Stimulated activated CD4-positive, alpha-beta T cell treated with anti-CD3 and anti-CD28 coated beads, Interleukin-12 subunit alpha, Interleukin-12 subunit beta, amount 100 ng/mL, for 48 hours (primary cell): ENCODE results near the gene ASAP2.

ENCODE experiments used
- DNase-seq, 3 donors: peaks; one replicate each; pipeline ENCODE4 v3.0.0-alpha.2; 2020; ENCODE audit warnings: low read depth in 2 of 3, low spot score in 1 of 3

Gene ASAP2

GRCh38 chr2:9291866-9292265 lies 85.3 kb downstream of the ASAP2 start:
- DNase-seq, result no peak

DNA sequence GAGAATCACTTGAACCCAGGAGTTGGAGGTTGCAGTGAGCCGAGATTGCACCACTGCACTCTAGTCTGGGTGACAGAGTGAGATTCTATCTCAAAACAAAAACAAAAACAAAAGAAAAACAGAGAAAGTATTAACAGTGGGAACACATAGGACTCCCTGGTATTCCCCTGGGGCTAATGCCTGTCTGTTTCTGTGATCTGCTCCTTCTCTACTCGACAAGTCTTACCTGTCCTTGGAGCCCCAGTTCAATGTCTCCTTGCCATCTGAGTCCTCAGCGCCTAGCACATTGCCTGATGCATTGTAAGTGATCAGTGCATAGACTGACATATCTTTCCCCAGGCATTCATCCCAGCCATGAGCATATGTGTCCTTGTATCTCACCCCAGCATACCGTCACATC lies 85.8 kb downstream of the ASAP2 start:
- DNase-seq, result no peak

DNA sequence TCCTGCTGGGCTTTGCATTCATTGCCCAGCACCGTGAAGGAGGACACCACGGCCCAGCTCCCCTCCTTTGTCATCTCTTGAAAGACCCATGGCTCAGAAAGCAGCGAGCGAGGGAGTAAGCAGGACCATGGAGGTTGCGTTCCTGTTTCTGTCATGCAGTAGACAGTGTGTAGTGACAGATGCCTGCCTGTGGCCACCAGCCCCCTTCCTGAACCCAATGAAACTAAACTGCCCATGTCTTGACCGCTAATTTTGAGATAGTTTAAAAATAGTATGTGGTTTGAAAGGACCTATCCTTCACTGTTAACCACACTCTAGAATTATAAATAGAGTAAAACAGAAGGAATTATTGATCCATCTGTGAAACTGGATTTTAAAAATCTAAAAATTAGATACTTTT lies 88.2 kb downstream of the ASAP2 start:
- no peak for DNase-seq

- DNase-seq, result no peak
Observed at GRCh38 chr2:9296559-9296958, 89.9 kb downstream of the ASAP2 start.

DNA sequence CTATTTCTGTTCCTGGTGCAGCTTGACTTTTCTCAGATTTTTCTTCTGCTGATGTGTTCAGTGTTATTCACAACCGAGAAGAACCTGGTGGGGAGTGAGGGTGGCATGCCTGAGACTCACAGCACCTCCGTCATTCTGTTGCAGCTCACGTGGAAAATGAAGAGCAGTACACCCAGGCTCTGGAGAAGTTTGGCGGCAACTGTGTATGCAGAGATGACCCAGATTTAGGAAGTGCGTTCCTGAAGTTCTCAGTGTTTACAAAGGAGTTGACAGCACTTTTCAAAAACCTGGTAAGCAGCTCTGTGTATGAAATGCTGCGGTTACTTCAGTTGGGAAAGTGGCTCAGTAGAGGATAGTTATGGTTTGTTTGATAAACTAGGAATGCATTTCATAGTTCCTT lies 90.5 kb downstream of the ASAP2 start:
- no peak for DNase-seq

- DNase-seq, result no peak
Observed at GRCh38 chr2:9297807-9298206, 91.2 kb downstream of the ASAP2 start.

DNA sequence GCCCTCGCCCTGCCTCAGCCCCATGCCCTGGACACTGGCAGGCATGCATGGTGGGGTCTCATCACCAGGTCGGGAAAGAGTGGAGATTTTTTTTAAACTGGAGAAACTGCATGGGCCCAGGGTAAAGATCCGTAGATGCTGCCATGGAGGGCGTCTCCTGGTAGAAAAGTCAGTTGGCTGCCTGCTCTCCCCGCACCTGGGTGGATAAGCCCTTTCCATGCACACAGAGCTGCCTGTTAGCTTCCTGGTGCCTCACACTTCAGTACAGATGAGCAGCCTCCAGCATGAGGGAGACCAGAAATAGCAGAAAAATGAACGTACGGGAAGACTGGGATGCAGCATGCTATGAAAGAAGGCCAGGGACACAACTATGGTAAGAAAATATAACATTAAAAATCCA lies 92.0 kb downstream of the ASAP2 start:
- no peak for DNase-seq

- DNase-seq, result no peak
Observed at GRCh38 chr2:9299161-9300100, 92.8 kb downstream of the ASAP2 start.

DNA sequence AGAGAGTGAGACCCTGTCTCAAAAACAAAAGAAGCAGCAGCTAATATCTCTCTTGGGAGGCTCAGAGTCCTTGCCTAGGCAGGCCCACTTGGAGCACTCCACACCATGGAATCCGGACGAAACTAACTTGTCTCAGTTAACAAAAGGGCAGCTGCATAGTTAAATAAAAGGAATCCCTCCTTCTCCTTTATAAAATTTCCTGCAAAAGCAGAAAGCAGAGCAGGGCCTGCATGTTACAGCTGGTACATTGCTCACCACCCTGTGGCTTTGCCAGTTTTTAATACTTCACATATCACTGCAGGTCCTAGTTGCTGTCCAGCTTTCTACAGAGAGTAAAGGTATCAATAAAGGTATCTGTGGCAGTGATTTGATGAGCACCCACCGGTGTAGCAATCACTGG lies 93.6 kb downstream of the ASAP2 start:
- no peak for DNase-seq

DNA sequence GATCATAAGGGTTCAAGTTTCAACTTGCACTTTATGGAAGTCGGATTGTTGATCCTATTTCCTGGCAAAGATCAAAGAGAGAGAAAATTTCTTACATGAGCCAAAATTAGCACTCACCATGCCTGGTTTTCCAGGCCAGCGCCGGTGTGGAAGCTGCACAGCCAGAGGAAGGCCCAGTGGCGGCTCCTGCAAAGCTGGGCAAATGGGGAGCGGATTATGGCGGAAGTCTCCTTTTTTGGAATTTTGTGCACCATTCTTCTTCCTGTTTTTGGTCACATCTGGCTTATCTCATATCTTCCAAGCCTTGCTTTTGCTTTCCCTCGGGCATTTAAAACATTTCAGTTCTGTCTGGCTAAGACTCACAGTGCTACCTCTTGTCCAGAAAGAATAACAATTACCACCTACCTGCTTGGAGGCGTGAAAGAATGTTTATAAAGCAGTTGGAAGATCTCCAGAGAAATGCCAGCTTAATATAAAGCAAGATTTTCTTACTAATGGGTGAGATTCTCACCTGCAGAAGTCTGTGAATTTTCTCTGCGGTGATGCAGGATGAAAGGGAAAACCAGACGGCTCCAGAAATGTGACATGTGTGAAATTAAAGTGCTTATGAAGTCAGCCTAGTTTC lies 94.3 kb downstream of the ASAP2 start:
- DNase-seq, result no peak

- DNase-seq, result no peak
Observed at GRCh38 chr2:9302755-9303154, 96.1 kb downstream of the ASAP2 start.

DNA sequence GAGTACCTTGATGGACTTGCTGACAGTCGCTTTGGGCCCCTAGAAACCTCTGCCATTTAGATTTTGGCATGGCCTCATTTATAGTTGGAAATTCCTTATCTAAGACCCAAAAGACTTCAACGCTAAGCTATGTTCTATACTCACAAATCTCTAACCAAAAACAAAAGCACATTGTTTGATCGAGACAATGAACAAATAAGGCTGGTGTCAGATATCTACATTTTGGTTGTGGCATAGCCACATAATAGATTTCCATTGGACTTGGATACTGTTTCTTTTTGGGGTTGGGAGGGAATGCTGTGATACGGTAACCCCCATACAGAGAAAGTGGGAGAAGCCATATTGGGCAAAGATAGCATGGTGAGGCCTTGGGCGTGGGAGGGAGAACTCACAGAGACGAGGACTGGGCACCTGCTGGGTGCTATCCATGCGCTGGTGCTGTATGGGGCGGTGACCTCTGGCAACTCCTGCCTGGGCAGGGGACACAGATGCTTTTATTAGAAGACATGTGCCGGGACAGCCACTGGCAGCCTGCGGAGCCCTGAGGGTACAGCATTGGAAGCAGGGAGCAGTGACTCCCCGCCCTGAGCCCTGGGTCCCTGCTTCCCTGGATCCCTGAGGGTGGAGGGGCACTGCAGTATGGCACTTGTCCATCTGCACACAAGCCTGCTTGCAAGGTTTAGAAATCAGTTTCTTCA lies 97.1 kb downstream of the ASAP2 start:
- DNase-seq, result no peak

- DNase-seq, result no peak
Observed at GRCh38 chr2:9306911-9307310, 100.3 kb downstream of the ASAP2 start.

DNA sequence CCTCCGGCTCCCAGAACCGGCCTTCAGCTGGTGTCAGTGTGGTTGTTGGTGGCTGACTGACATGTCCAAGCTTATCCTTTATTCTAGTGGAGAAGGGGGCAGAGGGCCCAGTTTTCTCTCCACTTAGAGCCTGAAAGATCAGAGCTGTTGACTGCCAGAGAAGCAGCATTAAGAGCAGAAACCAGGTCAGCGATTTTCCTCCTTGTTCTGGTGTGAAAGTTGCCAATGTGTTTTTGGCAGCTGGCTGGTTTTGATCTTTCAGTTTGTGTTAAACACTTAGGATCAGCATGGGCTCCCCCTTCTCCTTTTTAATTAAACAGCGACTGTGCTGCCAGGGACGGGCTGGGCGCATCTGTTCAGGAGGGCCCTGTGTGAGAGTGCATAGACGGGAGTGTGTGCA lies 100.9 kb downstream of the ASAP2 start:
- no peak for DNase-seq

DNA sequence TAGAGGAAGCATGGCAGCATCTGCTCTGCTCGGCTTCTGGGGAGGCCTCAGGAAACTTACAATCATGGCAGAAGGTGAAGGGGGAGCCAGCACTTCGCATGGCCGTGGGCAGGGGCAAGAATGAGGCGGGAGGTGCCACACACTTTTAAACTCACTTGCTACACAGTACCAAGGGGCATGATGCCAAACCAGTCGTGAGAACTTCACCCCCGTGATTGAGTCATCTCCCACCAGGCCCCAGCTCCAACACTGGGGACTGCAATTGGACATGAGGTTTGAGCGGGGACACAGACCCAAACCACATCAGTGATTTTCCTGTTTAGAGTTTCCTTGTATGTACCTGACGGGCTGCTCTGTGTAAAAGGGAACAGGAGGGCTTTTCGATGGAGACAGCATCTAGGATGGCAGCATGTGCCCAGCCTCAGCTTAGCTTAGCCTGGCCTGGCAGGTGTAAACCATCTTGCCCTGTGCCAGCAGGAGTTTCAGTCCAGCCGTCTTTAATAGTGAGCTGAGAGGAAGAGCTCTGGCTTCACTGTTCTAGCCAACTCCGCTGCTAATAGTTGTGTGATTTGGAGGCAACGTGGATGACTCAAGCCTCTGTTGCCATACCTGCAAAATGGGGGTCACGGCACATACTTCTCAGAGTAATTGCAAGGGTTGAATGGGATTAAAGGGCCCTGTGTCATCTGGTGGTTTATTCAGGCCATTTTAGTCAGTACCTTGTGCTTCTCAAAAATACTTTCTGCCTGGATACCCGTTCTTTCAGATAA lies 101.8 kb downstream of the ASAP2 start:
- DNase-seq, result no peak

GRCh38 chr2:9309147-9309546 lies 102.5 kb downstream of the ASAP2 start:
- DNase-seq, result no peak

DNA sequence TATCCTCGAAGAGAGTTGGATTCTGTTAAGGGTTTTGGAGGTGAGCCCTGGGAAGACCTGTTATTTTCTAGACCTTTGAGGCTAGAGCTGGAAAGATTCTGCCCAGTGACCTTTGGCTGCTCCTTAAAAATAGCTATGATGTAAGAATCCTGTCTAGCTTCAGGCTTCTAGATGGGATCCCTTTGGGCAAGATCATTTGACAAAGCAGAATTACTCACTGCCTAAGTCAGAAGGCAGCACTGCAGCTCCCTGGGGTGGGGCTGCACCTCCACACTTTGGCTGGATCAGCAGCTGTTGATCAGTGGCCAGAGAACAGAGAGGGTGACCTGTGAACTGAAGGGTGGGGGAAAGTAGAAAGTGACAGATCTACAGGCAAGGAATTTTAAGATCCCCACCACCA lies 103.8 kb downstream of the ASAP2 start:
- no peak for DNase-seq

DNA sequence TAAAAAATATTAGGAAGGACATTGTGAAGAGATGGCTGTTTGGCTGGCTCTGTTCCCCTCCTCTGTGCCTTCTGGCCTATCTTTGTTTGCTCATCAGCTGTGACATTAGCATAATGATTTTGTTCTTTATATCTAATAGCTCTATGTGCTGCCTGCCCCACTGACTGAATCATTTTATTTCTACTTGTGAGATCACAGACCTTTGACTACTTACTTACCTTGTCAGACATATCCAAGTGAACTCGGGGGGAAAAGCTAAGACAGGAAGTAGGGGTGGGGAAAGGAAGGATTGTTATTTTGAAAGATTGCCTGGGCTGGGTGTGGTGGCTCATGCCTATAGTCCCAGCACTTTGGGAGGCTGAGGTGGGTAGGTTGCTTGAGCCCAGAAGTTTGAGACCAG lies 104.2 kb downstream of the ASAP2 start:
- no peak for DNase-seq

DNA sequence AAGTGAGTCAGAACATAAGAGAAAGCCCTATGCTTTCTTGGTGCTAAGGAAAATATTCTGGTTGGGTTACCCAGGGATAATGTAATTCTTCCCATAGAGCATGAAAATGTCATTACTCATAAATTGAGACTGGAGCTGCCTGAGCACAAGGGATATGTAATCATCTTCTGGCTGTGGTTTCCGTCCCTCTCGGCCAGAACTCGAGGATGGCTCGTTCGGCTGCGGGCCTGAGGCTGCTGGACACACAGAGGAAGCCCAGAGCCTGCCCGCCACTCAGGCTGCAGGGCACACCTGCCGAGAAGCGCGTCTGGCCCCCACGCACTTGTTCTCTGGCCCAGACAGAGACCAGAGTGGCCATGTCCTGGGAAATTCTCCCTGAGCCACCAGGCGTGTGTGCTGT lies 104.9 kb downstream of the ASAP2 start:
- no peak for DNase-seq

GRCh38 chr2:9312591-9312990 lies 106.0 kb downstream of the ASAP2 start:
- no peak for DNase-seq

GRCh38 chr2:9313443-9313842 lies 106.8 kb downstream of the ASAP2 start:
- no peak for DNase-seq
